Natural killer cell (primary cell): Measurements from ENCODE around the gene PTPN11. TPM values are rescaled to one million over a fixed set of nuclear protein-coding genes. Genes with fewer than 3 reads are reported as not detected.
"Not testable (repeated sequence)": the region's sequence is repeated elsewhere in the genome, so short reads cannot be mapped to it uniquely, and the experiment has no call there.

Source experiments
- ATAC-seq, 3 donors: fragments of 150-1000 bp in 2 of 3; fragments of 200-7000 bp in 1 of 3; cut with Tn5 transposase; 1 replicate in 1 of 3; 2 replicates in 2 of 3; pipeline ENCODE4 v1.10.0; 2021; ENCODE audit warnings: mild to moderate bottlenecking in 2 of 3, moderate library complexity in 2 of 3
- DNase-seq, 2 donors: peaks; one replicate each; pipeline versions ENCODE4 v3.0.0 to v3.0.0-alpha.2; 2013 to 2021; ENCODE audit warnings: mixed read lengths in 1 of 2
- H3K27ac ChIP-seq: one replicate; pipeline ENCODE4 v1.5.1; 2013; ENCODE audit warnings: mild to moderate bottlenecking, low read length
- H3K27me3 ChIP-seq: one replicate; pipeline ENCODE4 v1.6.1; 2013; ENCODE audit warnings: low read length; ENCODE audit not compliant: control insufficient read depth, insufficient read depth
- H3K36me3 ChIP-seq: one replicate; pipeline ENCODE4 v1.6.1; 2013; ENCODE audit warnings: low read length; ENCODE audit not compliant: control insufficient read depth, insufficient read depth
- H3K4me1 ChIP-seq: one replicate; pipeline ENCODE4 v1.6.1; 2013; ENCODE audit warnings: low read length; ENCODE audit not compliant: control insufficient read depth, insufficient read depth
- H3K4me3 ChIP-seq: one replicate; pipeline ENCODE4 v1.5.1; 2013; ENCODE audit warnings: low read length
- H3K9me3 ChIP-seq: one replicate; pipeline ENCODE4 v1.6.1; 2013; ENCODE audit warnings: low read length; ENCODE audit not compliant: control insufficient read depth, insufficient read depth
- H3K27ac Mint-ChIP-seq, 2 donors: one replicate each; pipeline ENCODE4 v1.8.0; 2022; ENCODE audit warnings: mild to moderate bottlenecking in 2 of 2, mixed read lengths in 2 of 2, moderate library complexity in 1 of 2
- H3K27me3 Mint-ChIP-seq, 2 donors: one replicate each; pipeline ENCODE4 v1.8.0; 2022; ENCODE audit warnings: low read depth in 2 of 2, mixed read lengths in 2 of 2
- H3K36me3 Mint-ChIP-seq: one replicate; pipeline ENCODE4 v1.8.0; 2022; ENCODE audit warnings: mixed read lengths
- H3K4me1 Mint-ChIP-seq, 2 donors: one replicate each; pipeline ENCODE4 v1.8.0; 2022; ENCODE audit warnings: mixed read lengths in 2 of 2
- H3K4me3 Mint-ChIP-seq: one replicate; pipeline ENCODE4 v1.8.0; 2022; ENCODE audit warnings: mild to moderate bottlenecking, moderate library complexity, mixed read lengths
- H3K9me3 Mint-ChIP-seq, 2 donors: one replicate each; pipeline ENCODE4 v1.8.0; 2022; ENCODE audit warnings: mixed read lengths in 2 of 2
- WGBS: methylation state at CpG from one replicate; pipeline ENCODE4 v1.1.7; 2013; ENCODE audit warnings: missing lambda C conversion rate; ENCODE audit not compliant: insufficient coverage; 5-methylcytosine and 5-hydroxymethylcytosine counted together
- intact Hi-C: fragments of 100-400 bp; cut with micrococcal nuclease; formaldehyde crosslinking; loops from one replicate; pipeline ENCODE4 v1.14.2; 2022
- total RNA-seq, 4 donors: library from RNA; stranded (reverse); fragments of 120-200 nt in 1 of 4; gene quantifications; one replicate each; pipeline versions ENCODE4 v1.2.3 to v1.2.4, GENCODE V29; 2013 to 2022
- TF ChIP-seq, protein P1 (sequence below): fragments of 200-600 bp; IDR thresholded peaks from one replicate; pipeline ENCODE4 v1.8.0; 2022; ENCODE audit warnings: antibody characterized with exemption

PTPN11 gene
- total RNA-seq, 3 donors from 2014 or later (not counting 1 experiment from before 2014, with no cell fraction given) = 57.3 to 72.1 (median 63.8) TPM

DNA sequence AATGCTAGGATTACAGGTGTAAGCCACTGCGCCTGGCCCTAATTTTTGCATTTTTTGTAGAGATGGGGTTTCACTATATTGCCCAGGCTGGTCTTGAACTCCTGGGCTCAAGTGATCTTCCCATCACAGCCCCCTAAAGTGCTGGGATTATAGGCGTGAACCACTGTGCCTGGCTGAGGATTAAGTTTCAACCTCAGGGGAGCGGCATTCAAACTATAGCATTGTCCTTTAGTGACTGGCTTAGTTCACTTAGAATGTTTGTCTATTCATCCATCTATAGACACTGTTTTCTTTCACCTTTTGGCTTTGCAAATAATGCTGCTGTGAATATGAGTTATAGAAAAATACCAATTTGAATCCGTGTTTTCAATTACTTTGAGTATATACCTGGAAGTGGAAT is 25.2 kb downstream of the PTPN11 start:
- no peaks in the 10 kb centered on the region for H3K9me3 Mint-ChIP-seq
- no peaks in the 10 kb centered on the region for H3K36me3 Mint-ChIP-seq
- Histone ChIP-seq H3K27me3 (no peaks in the 10 kb centered on the region), H3K9me3 (no peaks in the 10 kb centered on the region), H3K4me1 (peaks cover 6% of the 10 kb centered on the region), H3K36me3 (peaks cover 5% of the 10 kb centered on the region), H3K27ac (no peak overlapping the region), H3K4me3 (no peak overlapping the region)
- TF ChIP-seq, protein P1, sequence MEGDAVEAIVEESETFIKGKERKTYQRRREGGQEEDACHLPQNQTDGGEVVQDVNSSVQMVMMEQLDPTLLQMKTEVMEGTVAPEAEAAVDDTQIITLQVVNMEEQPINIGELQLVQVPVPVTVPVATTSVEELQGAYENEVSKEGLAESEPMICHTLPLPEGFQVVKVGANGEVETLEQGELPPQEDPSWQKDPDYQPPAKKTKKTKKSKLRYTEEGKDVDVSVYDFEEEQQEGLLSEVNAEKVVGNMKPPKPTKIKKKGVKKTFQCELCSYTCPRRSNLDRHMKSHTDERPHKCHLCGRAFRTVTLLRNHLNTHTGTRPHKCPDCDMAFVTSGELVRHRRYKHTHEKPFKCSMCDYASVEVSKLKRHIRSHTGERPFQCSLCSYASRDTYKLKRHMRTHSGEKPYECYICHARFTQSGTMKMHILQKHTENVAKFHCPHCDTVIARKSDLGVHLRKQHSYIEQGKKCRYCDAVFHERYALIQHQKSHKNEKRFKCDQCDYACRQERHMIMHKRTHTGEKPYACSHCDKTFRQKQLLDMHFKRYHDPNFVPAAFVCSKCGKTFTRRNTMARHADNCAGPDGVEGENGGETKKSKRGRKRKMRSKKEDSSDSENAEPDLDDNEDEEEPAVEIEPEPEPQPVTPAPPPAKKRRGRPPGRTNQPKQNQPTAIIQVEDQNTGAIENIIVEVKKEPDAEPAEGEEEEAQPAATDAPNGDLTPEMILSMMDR = no peak
- peaks cover 6 to 10% of the 10 kb centered on the region in 2 donors for H3K4me1 Mint-ChIP-seq
- H3K4me3 Mint-ChIP-seq = no peak overlapping the region
- no peaks in the 10 kb centered on the region for H3K27me3 Mint-ChIP-seq
- ATAC-seq = no peak
- 98% methylated on average over 4 of the region's 4 CpGs for WGBS
- intact Hi-C loops = no loop called here
- DNase-seq = no peak
- H3K27ac Mint-ChIP-seq = no peak overlapping the region

DNA sequence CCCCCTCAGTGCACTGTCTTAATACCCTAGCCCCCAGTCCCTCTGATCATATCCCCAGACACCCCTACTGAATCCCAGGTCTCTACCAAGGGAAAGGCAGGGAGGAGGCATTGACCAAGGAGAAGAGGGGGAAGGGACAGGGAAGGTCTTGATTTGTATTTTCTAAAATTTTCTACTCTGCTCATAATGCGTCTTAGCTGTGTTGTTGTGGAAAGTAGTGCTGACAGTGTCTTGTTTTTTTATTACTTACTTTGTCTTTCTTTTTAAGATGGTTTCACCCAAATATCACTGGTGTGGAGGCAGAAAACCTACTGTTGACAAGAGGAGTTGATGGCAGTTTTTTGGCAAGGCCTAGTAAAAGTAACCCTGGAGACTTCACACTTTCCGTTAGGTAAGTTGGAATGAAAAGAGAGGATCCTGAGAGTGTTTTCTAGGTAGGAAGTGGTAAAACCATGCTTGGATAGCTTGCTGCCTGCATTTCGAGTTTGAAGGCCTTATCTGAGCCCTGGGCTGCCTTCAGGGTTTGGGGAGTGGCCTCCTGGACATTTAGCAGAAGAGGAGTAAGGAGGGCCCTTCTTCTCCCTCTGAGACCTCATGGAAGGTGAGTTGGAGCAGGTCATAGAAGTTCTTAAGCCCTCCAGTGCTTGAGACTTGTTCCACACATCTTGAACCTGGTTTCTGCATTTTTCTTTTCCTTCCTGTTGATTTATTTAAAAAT is 27.4 kb downstream of the PTPN11 start:
- no peak overlapping the region for H3K4me3 Mint-ChIP-seq
- H3K9me3 ChIP-seq = no peaks in the 10 kb centered on the region
- H3K4me1 Mint-ChIP-seq = peaks cover 6 to 10% of the 10 kb centered on the region in 2 donors
- no peak for DNase-seq
- intact Hi-C loops = no loop called here
- H3K27me3 ChIP-seq = no peaks in the 10 kb centered on the region
- TF ChIP-seq, protein P1 = no peak
- H3K27ac ChIP-seq = no peak overlapping the region
- peaks cover 6% of the 10 kb centered on the region for H3K4me1 ChIP-seq
- WGBS = 65% methylated on average over 2 of the region's 3 CpGs
- H3K27me3 Mint-ChIP-seq = no peaks in the 10 kb centered on the region
- H3K36me3 ChIP-seq = peaks cover 12% of the 10 kb centered on the region
- no peak overlapping the region for H3K4me3 ChIP-seq
- H3K36me3 Mint-ChIP-seq = peaks cover 12% of the 10 kb centered on the region
- no peaks in the 10 kb centered on the region for H3K9me3 Mint-ChIP-seq
- H3K27ac Mint-ChIP-seq = peak overlapping the region in 1 of 2 donors; percentile 58
- no peak for ATAC-seq

DNA sequence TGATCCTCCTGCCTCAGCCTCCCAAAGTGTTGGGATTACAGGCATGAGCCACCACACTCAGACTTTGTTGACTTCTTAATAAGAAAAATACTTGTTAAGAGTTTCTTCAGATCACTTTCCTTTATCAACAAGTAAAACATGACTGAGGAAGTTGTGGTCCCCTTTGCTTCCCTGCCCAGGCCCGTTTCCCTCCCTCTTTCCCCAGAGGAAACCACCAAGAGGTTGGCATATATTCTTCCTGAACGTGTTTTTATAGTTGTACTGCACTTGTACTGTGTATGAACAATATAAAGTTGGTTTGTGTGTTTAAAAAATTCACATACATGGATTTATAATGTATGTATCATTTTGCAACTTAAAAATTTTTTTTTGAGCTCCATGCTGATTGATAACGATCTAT is 28.4 kb downstream of the PTPN11 start:
- Histone ChIP-seq H3K36me3 (peaks cover 15% of the 10 kb centered on the region), H3K27me3 (no peaks in the 10 kb centered on the region), H3K27ac (no peak overlapping the region), H3K4me3 (no peak overlapping the region), H3K4me1 (peaks cover 6% of the 10 kb centered on the region), H3K9me3 (no peaks in the 10 kb centered on the region)
- peaks cover 6 to 10% of the 10 kb centered on the region in 2 donors for H3K4me1 Mint-ChIP-seq
- 7% methylated on average over 1 of the region's 3 CpGs for WGBS
- DNase-seq (no peak), ATAC-seq (no peak)
- H3K4me3 Mint-ChIP-seq = no peak overlapping the region
- H3K36me3 Mint-ChIP-seq = peaks cover 12% of the 10 kb centered on the region
- no peaks in the 10 kb centered on the region for H3K9me3 Mint-ChIP-seq
- intact Hi-C loops = no loop called here
- H3K27me3 Mint-ChIP-seq = no peaks in the 10 kb centered on the region
- TF ChIP-seq, protein P1 = no peak
- peak overlapping the region; percentile 74 to 75 for H3K27ac Mint-ChIP-seq

DNA sequence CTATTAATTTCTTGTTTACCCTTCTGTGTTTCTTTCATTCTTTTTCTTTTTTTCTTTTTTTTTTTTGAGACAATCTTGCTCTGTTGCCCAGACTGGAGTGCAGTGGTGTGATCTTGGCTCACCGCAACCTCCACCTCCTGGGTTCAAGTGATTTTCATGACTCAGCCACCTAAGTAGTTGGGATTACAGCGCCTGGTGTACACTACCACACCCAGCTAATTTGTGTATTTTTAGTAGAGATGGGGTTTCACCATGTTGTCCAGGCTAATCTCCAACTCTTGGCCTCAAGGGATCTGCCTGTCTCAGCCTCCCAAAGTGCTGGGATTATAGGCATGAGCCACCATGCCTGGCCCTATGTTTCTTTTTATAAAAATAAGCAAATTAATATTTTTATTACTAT is 29.4 kb downstream of the PTPN11 start:
- peaks cover 6 to 10% of the 10 kb centered on the region in 2 donors for H3K4me1 Mint-ChIP-seq
- H3K27me3 ChIP-seq, H3K9me3 Mint-ChIP-seq, intact Hi-C loops, DNase-seq, ATAC-seq, H3K4me3 ChIP-seq, H3K27ac ChIP-seq, H3K9me3 ChIP-seq, H3K4me3 Mint-ChIP-seq, H3K4me1 ChIP-seq, H3K27me3 Mint-ChIP-seq: not testable (repeated sequence)
- H3K27ac Mint-ChIP-seq = peak overlapping the region in 1 of 2 donors; percentile 50
- peaks cover 18% of the 10 kb centered on the region for H3K36me3 ChIP-seq
- peaks cover 12% of the 10 kb centered on the region for H3K36me3 Mint-ChIP-seq
- 100% methylated on average over 1 of the region's 2 CpGs for WGBS
